ENCODE measurements around the gene JAK1.

DNA sequence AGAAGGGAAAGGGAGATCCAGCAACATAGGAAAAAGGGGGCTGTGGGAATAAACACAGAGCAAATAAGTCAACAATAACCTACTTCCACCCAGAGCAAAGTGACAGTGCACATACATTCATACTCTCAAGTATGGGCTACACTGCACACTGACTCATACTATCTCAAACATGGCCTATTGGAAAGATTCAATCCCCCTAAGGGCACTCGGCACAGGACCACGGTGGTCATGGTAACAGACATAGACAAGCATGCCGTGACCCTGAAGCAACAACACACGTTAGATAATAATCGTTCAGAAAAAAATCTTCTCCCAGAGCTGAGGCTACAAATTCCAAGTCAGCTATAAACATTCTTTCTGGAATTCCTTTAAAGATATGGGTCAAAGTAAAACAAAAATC lies 16.8 kb upstream of the JAK1 start:
- no peak for TF ChIP-seq POLR2A (IDR thresholded peaks at IDR 0.05)
- no peak for TF ChIP-seq CTCF (IDR thresholded peaks at IDR 0.05)
